ENCODE results near the gene SLC17A1. TPM values are rescaled to one million over a fixed set of nuclear protein-coding genes. Genes with fewer than 3 reads are reported as not detected.
A peak's percentile ranks its signal among the peaks of the same experiment; 100 is the strongest.

Gene SLC17A1
- total and polyA plus RNA-seq, 11 donors, result not detected

- no peak overlapping the region for H3K27ac ChIP-seq
- intact Hi-C loops (cut with DNase I), result no loop called here
- ATAC-seq (no peak), DNase-seq (no peak)
- TF ChIP-seq CTCF (IDR thresholded peaks at IDR 0.05), result no peak
- TF ChIP-seq POLR2A (IDR thresholded peaks at IDR 0.05), result no peak
- H3K4me1 ChIP-seq, result no peaks in the 10 kb centered on the region
- no peaks in the 10 kb centered on the region for H3K36me3 ChIP-seq
- H3K27me3 ChIP-seq, result no peaks in the 10 kb centered on the region
- H3K4me3 ChIP-seq, result no peak overlapping the region
- no peaks in the 10 kb centered on the region for H3K9me3 ChIP-seq
- 48 to 56% (median 51%) methylated on average over 2 of the region's 2 CpGs for WGBS, 4 donors
Measured at GRCh38 chr6:25844518-25844917, 12.7 kb upstream of the SLC17A1 start.

GRCh38 chr6:25842526-25842925 is 10.7 kb upstream of the SLC17A1 start:
- ATAC-seq (no peak), DNase-seq (no peak)
- no peak overlapping the region for H3K4me3 ChIP-seq
- H3K27ac ChIP-seq, result no peak overlapping the region
- intact Hi-C loops (cut with DNase I), result no loop called here
- TF ChIP-seq POLR2A (IDR thresholded peaks at IDR 0.05) (no peak), CTCF (IDR thresholded peaks at IDR 0.05) (no peak)
- no peaks in the 10 kb centered on the region for H3K4me1 ChIP-seq
- WGBS, 4 donors, result 96 to 100% (median 99%) methylated on average over 1 of the region's 1 CpG
- H3K27me3 ChIP-seq, result no peaks in the 10 kb centered on the region
- H3K9me3 ChIP-seq, result no peaks in the 10 kb centered on the region
- no peaks in the 10 kb centered on the region for H3K36me3 ChIP-seq

- TF ChIP-seq POLR2A (IDR thresholded peaks at IDR 0.05) (no peak), CTCF (IDR thresholded peaks at IDR 0.05) (no peak)
- Histone ChIP-seq H3K36me3 (no peaks in the 10 kb centered on the region), H3K27ac (peak overlapping the region in 3 of 12 donors; percentile 1 to 34 (median 30)), H3K9me3 (no peaks in the 10 kb centered on the region), H3K27me3 (no peaks in the 10 kb centered on the region), H3K4me3 (no peak overlapping the region), H3K4me1 (peaks cover 0 to 6% (median 0%) of the 10 kb centered on the region in 12 donors)
- ATAC-seq (peak in 3 of 4 donors; percentile 15 to 68 (median 56)), DNase-seq (peak in 1 of 5 donors; percentile 7)
- WGBS, 4 donors, result 22 to 41% (median 30%) methylated on average over 8 of the region's 8 CpGs
- intact Hi-C loops (cut with DNase I), result no loop called here
Measured at GRCh38 chr6:25835442-25836283, 3.8 kb upstream of the SLC17A1 start.

GRCh38 chr6:25834950-25835349 is 3.1 kb upstream of the SLC17A1 start:
- no peaks in the 10 kb centered on the region for H3K9me3 ChIP-seq
- intact Hi-C loops (cut with DNase I), result no loop called here
- TF ChIP-seq POLR2A (IDR thresholded peaks at IDR 0.05) (no peak), CTCF (IDR thresholded peaks at IDR 0.05) (no peak)
- no peaks in the 10 kb centered on the region for H3K27me3 ChIP-seq
- H3K4me3 ChIP-seq, result no peak overlapping the region
- peak overlapping the region in 3 of 12 donors; percentile 1 to 30 (median 7) for H3K27ac ChIP-seq
- DNase-seq (no peak), ATAC-seq (peak in 1 of 4 donors; percentile 41)
- no peaks in the 10 kb centered on the region for H3K36me3 ChIP-seq
- H3K4me1 ChIP-seq, result peaks cover 0 to 6% (median 0%) of the 10 kb centered on the region in 12 donors
- WGBS, 4 donors, result 37 to 46% (median 38%) methylated on average over 1 of the region's 1 CpG
